Dendritic cell treated with granulocyte-macrophage colony-stimulating factor and Interleukin-4, amounts not matched to agents 40 ng/mL and 50 ng/mL, for 4 days (primary cell): Measurements from ENCODE around the gene FAM236B.
"Not testable (repeated sequence)": the region's sequence is repeated elsewhere in the genome, so short reads cannot be mapped to it uniquely, and the experiment has no call there.

Experiments used
- H3K27ac Mint-ChIP-seq: one replicate; pipeline ENCODE4 v1.8.0; 2022; ENCODE audit warnings: mild to moderate bottlenecking, mixed read lengths
- H3K27me3 Mint-ChIP-seq: one replicate; pipeline ENCODE4 v1.8.0; 2022; ENCODE audit warnings: mild to moderate bottlenecking, mixed read lengths
- H3K36me3 Mint-ChIP-seq: one replicate; pipeline ENCODE4 v1.8.0; 2022; ENCODE audit warnings: low read depth, mixed read lengths
- H3K4me1 Mint-ChIP-seq: one replicate; pipeline ENCODE4 v1.8.0; 2022; ENCODE audit warnings: low read depth, mixed read lengths
- H3K4me3 Mint-ChIP-seq: one replicate; pipeline ENCODE4 v1.8.0; 2022; ENCODE audit warnings: mild to moderate bottlenecking, moderate library complexity, mixed read lengths
- H3K9me3 Mint-ChIP-seq: one replicate; pipeline ENCODE4 v1.8.0; 2022; ENCODE audit warnings: mixed read lengths
- intact Hi-C: fragments of 100-400 bp; cut with micrococcal nuclease; formaldehyde crosslinking; loops from one replicate; pipeline ENCODE4 v1.15.0; 2022

The FAM236B gene

GRCh38 chrX:72782560-72782959 is at the start of gene FAM236B:
Gene FAM236B (minus strand): TSS chrX:72782660. CDS start chrX:72782560, 100 bp downstream.
- H3K27me3 Mint-ChIP-seq, H3K9me3 Mint-ChIP-seq, intact Hi-C loops, H3K36me3 Mint-ChIP-seq, H3K4me3 Mint-ChIP-seq, H3K27ac Mint-ChIP-seq, H3K4me1 Mint-ChIP-seq: not testable (repeated sequence)

GRCh38 chrX:72830701-72831100 is 48.2 kb upstream of the FAM236B start:
- intact Hi-C loops, H3K4me1 Mint-ChIP-seq, H3K4me3 Mint-ChIP-seq, H3K9me3 Mint-ChIP-seq, H3K27ac Mint-ChIP-seq, H3K36me3 Mint-ChIP-seq, H3K27me3 Mint-ChIP-seq: not testable (repeated sequence)

- H3K4me1 Mint-ChIP-seq, H3K4me3 Mint-ChIP-seq, H3K27me3 Mint-ChIP-seq, H3K27ac Mint-ChIP-seq, intact Hi-C loops, H3K36me3 Mint-ChIP-seq, H3K9me3 Mint-ChIP-seq: not testable (repeated sequence)
These were observed 25.6 kb upstream of the FAM236B start, which contains the start of gene FAM236D for GRCh38 chrX:72808110-72808509. Gene FAM236D (minus strand): TSS chrX:72808210. CDS start chrX:72808110, 100 bp downstream.

- H3K4me3 Mint-ChIP-seq, H3K4me1 Mint-ChIP-seq, intact Hi-C loops, H3K9me3 Mint-ChIP-seq, H3K27me3 Mint-ChIP-seq, H3K36me3 Mint-ChIP-seq, H3K27ac Mint-ChIP-seq: not testable (repeated sequence)
These were observed 7.9 kb upstream of the FAM236B start for GRCh38 chrX:72790390-72790789.

- H3K36me3 Mint-ChIP-seq, H3K4me1 Mint-ChIP-seq, H3K4me3 Mint-ChIP-seq, H3K27ac Mint-ChIP-seq, H3K9me3 Mint-ChIP-seq, H3K27me3 Mint-ChIP-seq, intact Hi-C loops: not testable (repeated sequence)
These were observed 5.7 kb upstream of the FAM236B start for GRCh38 chrX:72788142-72788541.

- H3K4me1 Mint-ChIP-seq, H3K27me3 Mint-ChIP-seq, intact Hi-C loops, H3K27ac Mint-ChIP-seq, H3K36me3 Mint-ChIP-seq, H3K4me3 Mint-ChIP-seq, H3K9me3 Mint-ChIP-seq: not testable (repeated sequence)
These were observed 1.5 kb upstream of the FAM236B start for GRCh38 chrX:72783964-72784363.

GRCh38 chrX:72783365-72783936 is 991 bp upstream of the FAM236B start:
- H3K4me1 Mint-ChIP-seq, intact Hi-C loops, H3K9me3 Mint-ChIP-seq, H3K27ac Mint-ChIP-seq, H3K4me3 Mint-ChIP-seq, H3K36me3 Mint-ChIP-seq, H3K27me3 Mint-ChIP-seq: not testable (repeated sequence)

GRCh38 chrX:72778146-72778545 is 4.3 kb downstream of the FAM236B start:
- H3K27me3 Mint-ChIP-seq, H3K27ac Mint-ChIP-seq, H3K9me3 Mint-ChIP-seq, intact Hi-C loops, H3K36me3 Mint-ChIP-seq, H3K4me1 Mint-ChIP-seq, H3K4me3 Mint-ChIP-seq: not testable (repeated sequence)

- intact Hi-C loops = not testable (repeated sequence)
These were observed 5.0 kb downstream of the FAM236B start for GRCh38 chrX:72777467-72777790.

GRCh38 chrX:72776653-72777466 is 5.6 kb downstream of the FAM236B start, which contains the start of gene DMRTC1B:
Gene DMRTC1B (plus strand): TSS chrX:72776890. CDS start chrX:72845136, 68,246 bp downstream.
- H3K27me3 Mint-ChIP-seq, H3K4me3 Mint-ChIP-seq, H3K27ac Mint-ChIP-seq, intact Hi-C loops, H3K9me3 Mint-ChIP-seq, H3K4me1 Mint-ChIP-seq, H3K36me3 Mint-ChIP-seq: not testable (repeated sequence)

More at GRCh38 chrX:72777467-72777790, 5.0 kb downstream of the FAM236B start:
- not testable (repeated sequence) for H3K4me3 Mint-ChIP-seq, H3K9me3 Mint-ChIP-seq, H3K27me3 Mint-ChIP-seq, H3K4me1 Mint-ChIP-seq, H3K36me3 Mint-ChIP-seq, H3K27ac Mint-ChIP-seq

- H3K9me3 Mint-ChIP-seq, H3K4me3 Mint-ChIP-seq, H3K4me1 Mint-ChIP-seq, H3K27ac Mint-ChIP-seq, H3K27me3 Mint-ChIP-seq, H3K36me3 Mint-ChIP-seq, intact Hi-C loops: not testable (repeated sequence)
These were observed 22.0 kb downstream of the FAM236B start for GRCh38 chrX:72760454-72760853.

- H3K27me3 Mint-ChIP-seq, H3K9me3 Mint-ChIP-seq, H3K27ac Mint-ChIP-seq, intact Hi-C loops, H3K4me1 Mint-ChIP-seq, H3K4me3 Mint-ChIP-seq, H3K36me3 Mint-ChIP-seq: not testable (repeated sequence)
These were observed 33.9 kb downstream of the FAM236B start for GRCh38 chrX:72748545-72748944.

GRCh38 chrX:72745546-72745945 is 36.9 kb downstream of the FAM236B start:
- H3K4me1 Mint-ChIP-seq, H3K27ac Mint-ChIP-seq, H3K36me3 Mint-ChIP-seq, H3K4me3 Mint-ChIP-seq, H3K9me3 Mint-ChIP-seq, H3K27me3 Mint-ChIP-seq, intact Hi-C loops: not testable (repeated sequence)

- Mint-ChIP-seq H3K9me3 (no peaks in the 10 kb centered on the region), H3K27me3 (no peaks in the 10 kb centered on the region), H3K4me3 (no peak overlapping the region), H3K36me3 (no peaks in the 10 kb centered on the region), H3K27ac (no peak overlapping the region), H3K4me1 (no peaks in the 10 kb centered on the region)
- intact Hi-C loops = no loop called here
These were observed 46.9 kb downstream of the FAM236B start for GRCh38 chrX:72735561-72735960.

- H3K36me3 Mint-ChIP-seq, H3K9me3 Mint-ChIP-seq, H3K4me1 Mint-ChIP-seq, H3K4me3 Mint-ChIP-seq, intact Hi-C loops, H3K27ac Mint-ChIP-seq, H3K27me3 Mint-ChIP-seq: not testable (repeated sequence)
These were observed 48.8 kb downstream of the FAM236B start for GRCh38 chrX:72733636-72734035.
